Activated CD8-positive, alpha-beta memory T cell treated with anti-CD3 and anti-CD28 coated beads, Interleukin-2, amount 10 ng/mL, durations not matched to agents 7 days and 5 days (primary cell): ENCODE data around the gene EPAS1. TPM values are rescaled to one million over a fixed set of nuclear protein-coding genes. Genes with fewer than 3 reads are reported as not detected.

Source experiments
- ATAC-seq: fragments of 150-1000 bp; cut with Tn5 transposase; one replicate; pipeline ENCODE4 v1.10.0; 2021; ENCODE audit warnings: moderate library complexity
- CTCF ChIA-PET: fragments of 350-600 bp; sonication (Branson Sonifier 250); formaldehyde crosslinking; loops from one replicate; lab custom pipeline; 2021; ENCODE audit warnings: antibody characterized with exemption; lab: Charles Lee
- DNase-seq: peaks from one replicate; pipeline ENCODE4 v3.0.0-alpha.2; 2020
- H3K27ac Mint-ChIP-seq: one replicate; pipeline ENCODE4 v1.8.0; 2021; ENCODE audit warnings: mild to moderate bottlenecking, mixed read lengths
- H3K27me3 Mint-ChIP-seq: one replicate; pipeline ENCODE4 v1.8.0; 2021; ENCODE audit warnings: mixed read lengths
- H3K36me3 Mint-ChIP-seq: one replicate; pipeline ENCODE4 v1.8.0; 2021; ENCODE audit warnings: mild to moderate bottlenecking, mixed read lengths
- H3K4me1 Mint-ChIP-seq: one replicate; pipeline ENCODE4 v1.8.0; 2021; ENCODE audit warnings: mixed read lengths
- H3K4me3 Mint-ChIP-seq: one replicate; pipeline ENCODE4 v1.8.0; 2021; ENCODE audit warnings: mild to moderate bottlenecking, moderate library complexity, mixed read lengths
- H3K9me3 Mint-ChIP-seq: one replicate; pipeline ENCODE4 v1.8.0; 2022; ENCODE audit warnings: low read depth, mixed read lengths
- total RNA-seq, 2 experiments: library from RNA; stranded (reverse); gene quantifications; one replicate each; pipeline ENCODE4 v1.2.3, GENCODE V29; 2021

EPAS1 gene
- total RNA-seq, 2 experiments from 2014 or later, result 15.6 to 42.5 TPM

DNA sequence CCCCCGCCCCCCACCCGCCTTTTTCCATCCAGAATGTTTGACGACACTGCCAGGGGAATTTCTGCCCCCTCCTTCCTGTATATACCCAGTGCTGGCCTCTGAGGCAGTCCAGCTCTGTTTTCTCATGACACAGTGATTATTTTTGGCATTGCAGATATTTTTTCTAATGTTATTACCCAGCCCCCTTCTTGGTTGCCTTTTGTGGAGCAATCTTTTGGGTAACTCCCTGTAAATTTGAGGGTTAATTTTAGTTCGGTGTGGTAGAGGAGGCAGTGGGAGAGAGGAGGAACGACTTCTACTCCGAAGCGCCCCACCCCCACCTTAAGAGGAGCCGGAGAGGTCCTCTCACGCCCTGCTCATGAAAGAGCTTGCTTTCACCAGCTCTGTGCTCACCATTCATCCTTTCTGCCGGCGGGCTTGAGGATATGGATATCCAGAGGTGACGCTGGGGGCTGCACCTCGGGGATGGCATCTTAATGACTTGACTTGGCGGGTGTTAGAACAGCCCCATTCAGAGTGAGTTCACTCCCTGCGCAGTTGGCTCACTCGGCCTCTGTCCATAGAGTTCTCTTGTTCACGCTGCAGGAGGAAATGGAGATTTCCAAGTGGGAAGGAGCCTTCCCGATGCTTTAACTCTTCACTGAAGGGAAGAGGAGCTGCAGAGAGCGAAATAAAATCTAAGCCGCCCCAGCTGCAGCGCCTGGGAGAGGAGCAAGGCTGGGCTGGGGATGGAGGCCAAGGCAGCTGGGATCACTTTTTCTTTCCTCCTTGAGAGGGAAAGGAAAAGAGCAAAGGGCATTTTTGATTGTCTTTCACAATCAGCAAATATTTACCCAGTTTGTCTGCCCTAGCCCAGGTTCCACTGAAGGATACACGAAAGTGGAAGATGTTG lies 38.4 kb downstream of the EPAS1 start:
- no peak overlapping the region for H3K4me3 Mint-ChIP-seq
- CTCF ChIA-PET, result interaction anchor here (1.4 kb wide), 1 partner anchor 14 kb away, joined by 4 read pairs; no protein-coding TSS in a partner anchor
- no peak overlapping the region for H3K27ac Mint-ChIP-seq
- H3K9me3 Mint-ChIP-seq, result no peaks in the 10 kb centered on the region
- H3K27me3 Mint-ChIP-seq, result peaks cover 12% of the 10 kb centered on the region
- ATAC-seq (no peak), DNase-seq (no peak)
- H3K4me1 Mint-ChIP-seq, result peaks cover 14% of the 10 kb centered on the region
- no peaks in the 10 kb centered on the region for H3K36me3 Mint-ChIP-seq

DNA sequence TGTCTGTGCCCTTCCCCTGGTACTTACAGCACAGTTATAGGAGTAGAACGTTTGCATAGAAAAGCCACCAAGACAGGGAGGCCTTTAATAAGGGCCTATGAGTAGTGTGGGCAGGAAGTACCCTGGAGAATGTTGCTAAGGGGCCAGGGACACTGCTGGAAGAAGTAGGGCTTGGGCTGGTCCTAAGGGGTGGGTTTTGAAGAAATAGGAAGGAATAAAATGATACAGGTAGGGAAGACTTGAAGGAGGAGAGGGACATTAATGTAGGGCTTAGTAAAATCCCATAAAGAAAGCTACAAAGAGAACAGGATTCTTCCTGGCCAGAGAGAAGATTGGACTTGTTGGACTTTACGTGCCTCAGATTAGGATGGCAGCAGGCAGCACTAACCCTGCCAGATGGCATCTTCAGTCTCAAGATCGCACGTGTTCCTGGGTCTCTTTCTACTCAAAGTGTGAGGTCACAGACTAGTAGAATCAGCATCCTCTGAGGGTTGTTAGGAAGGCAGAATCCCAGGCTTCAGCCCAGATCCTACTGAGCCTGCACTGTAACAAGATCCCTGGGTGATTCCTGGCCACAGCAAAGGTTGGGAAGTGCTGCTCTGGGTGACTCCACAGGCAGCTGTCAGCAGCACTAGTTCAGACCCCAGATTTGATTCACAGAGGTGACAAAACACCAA lies 39.2 kb downstream of the EPAS1 start:
- H3K27me3 Mint-ChIP-seq, result peaks cover 12% of the 10 kb centered on the region
- H3K4me1 Mint-ChIP-seq, result peaks cover 16% of the 10 kb centered on the region
- ATAC-seq, result no peak
- H3K36me3 Mint-ChIP-seq, result no peaks in the 10 kb centered on the region
- H3K27ac Mint-ChIP-seq, result no peak overlapping the region
- no peaks in the 10 kb centered on the region for H3K9me3 Mint-ChIP-seq
- H3K4me3 Mint-ChIP-seq, result no peak overlapping the region
- CTCF ChIA-PET, result interaction anchor here (1.4 kb wide), 2 partner anchors 14 to 27 kb away, joined by 4 to 5 read pairs; no protein-coding TSS in a partner anchor
- no peak for DNase-seq

DNA sequence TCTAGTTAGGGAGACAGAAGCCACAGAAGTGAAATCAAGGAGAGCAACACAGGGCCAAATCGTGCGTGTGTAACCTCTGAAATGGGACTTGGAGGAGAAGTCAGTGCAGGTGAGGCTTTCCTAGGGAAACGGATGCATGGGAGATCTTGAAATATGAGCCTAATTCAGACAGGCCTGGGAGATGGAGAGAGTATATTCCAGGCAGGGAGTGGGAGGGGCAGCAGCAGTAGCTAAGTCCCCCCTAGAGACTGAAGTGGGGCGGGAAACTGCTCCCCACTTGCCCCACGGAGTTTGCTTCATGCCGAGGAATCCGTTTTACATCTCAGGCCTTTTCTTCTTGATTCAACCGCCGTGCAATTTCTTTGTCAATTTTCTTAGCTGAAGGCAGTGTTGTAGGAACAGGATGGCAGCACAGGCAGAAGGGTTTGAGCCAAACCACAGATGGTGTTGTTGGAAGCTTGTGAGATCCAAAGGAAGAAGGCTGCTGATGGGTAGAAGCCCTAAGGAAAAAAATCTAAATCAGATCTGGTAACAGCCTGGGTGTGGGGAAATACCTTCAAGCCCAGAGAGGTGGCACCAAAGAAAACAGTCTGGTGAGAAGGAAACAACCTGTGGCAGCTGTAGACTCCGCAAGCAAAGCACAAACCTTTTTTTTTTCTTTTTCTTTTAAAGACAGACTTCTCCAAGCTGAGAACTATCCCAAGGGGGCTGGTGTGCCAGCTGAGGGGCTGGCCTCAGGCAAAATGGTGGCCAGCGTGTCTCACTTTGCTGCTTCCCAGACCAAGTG lies 40.2 kb downstream of the EPAS1 start:
- ATAC-seq (no peak), DNase-seq (no peak)
- Mint-ChIP-seq H3K4me1 (peaks cover 15% of the 10 kb centered on the region), H3K9me3 (no peaks in the 10 kb centered on the region), H3K27ac (no peak overlapping the region), H3K27me3 (peaks cover 12% of the 10 kb centered on the region), H3K36me3 (no peaks in the 10 kb centered on the region), H3K4me3 (no peak overlapping the region)
- CTCF ChIA-PET, result interaction anchor here (1.4 kb wide), 1 partner anchor 26 kb away, joined by 5 read pairs; no protein-coding TSS in a partner anchor

DNA sequence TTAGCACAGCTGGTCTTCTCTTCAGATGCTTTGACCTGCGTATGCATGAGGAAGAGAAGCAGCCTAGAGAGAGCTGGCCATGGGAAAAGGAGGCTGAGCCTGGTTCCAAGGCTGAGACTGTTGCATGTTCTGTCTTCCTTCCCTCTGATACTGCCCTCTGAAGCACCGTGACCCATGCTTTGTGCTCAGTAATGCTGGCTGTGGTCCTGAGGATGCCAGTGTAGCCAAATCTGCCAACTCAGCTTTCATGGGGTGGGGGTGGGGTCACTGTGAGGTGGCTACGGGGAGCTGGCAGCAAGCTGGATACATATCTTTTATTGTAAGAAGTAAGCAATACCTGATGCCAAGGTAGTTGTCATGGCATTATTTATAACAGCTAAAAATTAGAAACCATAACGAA lies 41.5 kb downstream of the EPAS1 start:
- H3K36me3 Mint-ChIP-seq, result no peaks in the 10 kb centered on the region
- no peak for ATAC-seq
- peaks cover 6% of the 10 kb centered on the region for H3K27me3 Mint-ChIP-seq
- CTCF ChIA-PET, result interaction anchor here (0.8 to 1.6 kb wide), 4 partner anchors 9 to 275 kb away, joined by 3 read pairs; no protein-coding TSS in a partner anchor
- H3K9me3 Mint-ChIP-seq, result no peaks in the 10 kb centered on the region
- peaks cover 11% of the 10 kb centered on the region for H3K4me1 Mint-ChIP-seq
- no peak for DNase-seq
- no peak overlapping the region for H3K4me3 Mint-ChIP-seq
- H3K27ac Mint-ChIP-seq, result no peak overlapping the region

DNA sequence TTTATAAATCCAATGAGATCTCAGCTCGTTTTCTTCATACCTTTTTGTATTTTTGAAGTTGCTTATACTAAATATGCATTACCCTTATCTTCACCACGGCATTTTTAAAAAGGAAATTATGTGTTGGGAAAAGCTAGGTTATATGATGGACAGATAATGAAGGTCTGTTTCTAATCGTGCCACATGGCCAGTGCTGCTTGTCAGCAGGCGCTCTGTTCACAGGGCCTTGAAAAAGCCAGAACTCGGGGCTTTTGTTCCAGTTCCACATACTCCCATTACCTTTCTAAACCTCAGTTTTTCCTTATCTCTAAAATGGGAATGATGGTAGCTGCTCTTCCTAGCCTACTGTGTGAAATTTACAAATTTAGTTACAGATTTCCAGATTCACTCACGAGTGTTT lies 42.0 kb downstream of the EPAS1 start:
- CTCF ChIA-PET, result interaction anchor here (0.8 to 1.7 kb wide), 5 partner anchors 10 to 276 kb away, joined by 3 to 5 read pairs (median 3); no protein-coding TSS in a partner anchor
- Mint-ChIP-seq H3K4me1 (peaks cover 10% of the 10 kb centered on the region), H3K27me3 (peaks cover 6% of the 10 kb centered on the region), H3K4me3 (no peak overlapping the region), H3K9me3 (no peaks in the 10 kb centered on the region), H3K36me3 (no peaks in the 10 kb centered on the region), H3K27ac (no peak overlapping the region)
- ATAC-seq (no peak), DNase-seq (no peak)

GRCh38 chr2:46339676-46340459 lies 42.7 kb downstream of the EPAS1 start:
- H3K9me3 Mint-ChIP-seq, result no peaks in the 10 kb centered on the region
- H3K4me3 Mint-ChIP-seq, result no peak overlapping the region
- peaks cover 6% of the 10 kb centered on the region for H3K27me3 Mint-ChIP-seq
- no peaks in the 10 kb centered on the region for H3K36me3 Mint-ChIP-seq
- ATAC-seq, result no peak
- peaks cover 6% of the 10 kb centered on the region for H3K4me1 Mint-ChIP-seq
- H3K27ac Mint-ChIP-seq, result no peak overlapping the region
- DNase-seq, result no peak
- CTCF ChIA-PET, result interaction anchor here (1.6 to 1.7 kb wide), 2 partner anchors 26 to 32 kb away, joined by 3 to 5 read pairs; no protein-coding TSS in a partner anchor

GRCh38 chr2:46340740-46341420 lies 43.7 kb downstream of the EPAS1 start:
- Mint-ChIP-seq H3K9me3 (no peaks in the 10 kb centered on the region), H3K4me1 (peaks cover 6% of the 10 kb centered on the region), H3K27ac (no peak overlapping the region), H3K4me3 (no peak overlapping the region), H3K36me3 (no peaks in the 10 kb centered on the region), H3K27me3 (peaks cover 6% of the 10 kb centered on the region)
- ATAC-seq (no peak), DNase-seq (no peak)
- CTCF ChIA-PET, result interaction anchor here (1.7 to 2.0 kb wide), 2 partner anchors 16 to 25 kb away, joined by 5 to 7 read pairs; no protein-coding TSS in a partner anchor

GRCh38 chr2:46342566-46343315 lies 45.5 kb downstream of the EPAS1 start:
- CTCF ChIA-PET, result interaction anchor here (1.4 to 2.0 kb wide), 2 partner anchors 14 to 19 kb away, joined by 4 to 7 read pairs; no protein-coding TSS in a partner anchor
- no peaks in the 10 kb centered on the region for H3K27me3 Mint-ChIP-seq

DNA sequence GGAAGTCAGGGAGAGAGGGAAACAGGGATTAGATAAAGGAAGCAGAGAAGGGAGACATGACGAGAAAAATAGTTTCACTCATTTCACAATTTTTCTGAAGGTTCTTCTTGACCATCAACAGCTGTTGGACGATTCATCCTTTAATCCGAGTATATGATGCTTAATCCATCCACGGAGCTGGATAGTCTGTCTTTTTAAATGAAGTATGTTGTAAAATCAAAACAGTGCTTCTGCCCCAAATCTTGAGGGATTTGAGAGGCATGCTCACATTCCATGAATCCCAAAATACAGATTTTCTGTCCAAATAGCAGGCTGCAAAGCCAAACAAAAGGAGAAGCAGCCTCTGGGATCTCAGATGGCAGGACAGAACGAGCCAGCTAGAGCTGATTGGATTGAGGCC lies 47.5 kb downstream of the EPAS1 start:
- Mint-ChIP-seq H3K4me3 (no peak overlapping the region), H3K27me3 (no peaks in the 10 kb centered on the region), H3K27ac (no peak overlapping the region), H3K4me1 (peaks cover 17% of the 10 kb centered on the region), H3K9me3 (no peaks in the 10 kb centered on the region), H3K36me3 (no peaks in the 10 kb centered on the region)
- no peak for ATAC-seq
- CTCF ChIA-PET, result interaction anchor here (1.4 kb wide), 1 partner anchor 19 kb away, joined by 3 read pairs; no protein-coding TSS in a partner anchor
- no peak for DNase-seq

More at GRCh38 chr2:46342566-46343315, 45.5 kb downstream of the EPAS1 start:
- Mint-ChIP-seq H3K36me3 (no peaks in the 10 kb centered on the region), H3K4me1 (peaks cover 7% of the 10 kb centered on the region), H3K4me3 (no peak overlapping the region), H3K9me3 (no peaks in the 10 kb centered on the region), H3K27ac (no peak overlapping the region)
- no peak for DNase-seq
- no peak for ATAC-seq

GRCh38 chr2:46345775-46346174 lies 48.6 kb downstream of the EPAS1 start:
- CTCF ChIA-PET, result interaction anchor here (1.4 kb wide), 2 partner anchors 18 to 567 kb away, joined by 3 read pairs; no protein-coding TSS in a partner anchor
- Mint-ChIP-seq H3K4me3 (no peak overlapping the region), H3K27me3 (no peaks in the 10 kb centered on the region), H3K4me1 (peaks cover 25% of the 10 kb centered on the region), H3K27ac (no peak overlapping the region), H3K9me3 (no peaks in the 10 kb centered on the region), H3K36me3 (peaks cover 2% of the 10 kb centered on the region)
- ATAC-seq (no peak), DNase-seq (no peak)

DNA sequence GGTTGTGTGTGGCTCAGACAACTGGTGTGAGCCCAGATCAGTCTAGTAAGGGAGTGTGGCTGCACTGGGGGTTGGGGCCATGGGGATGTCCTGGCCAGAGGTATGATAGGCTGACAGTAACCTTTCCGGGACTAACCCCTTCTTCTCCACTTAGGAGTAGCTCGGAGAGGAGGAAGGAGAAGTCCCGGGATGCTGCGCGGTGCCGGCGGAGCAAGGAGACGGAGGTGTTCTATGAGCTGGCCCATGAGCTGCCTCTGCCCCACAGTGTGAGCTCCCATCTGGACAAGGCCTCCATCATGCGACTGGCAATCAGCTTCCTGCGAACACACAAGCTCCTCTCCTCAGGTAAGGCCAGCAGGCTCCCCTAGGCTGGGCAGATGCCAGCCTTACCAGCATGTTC lies 49.5 kb downstream of the EPAS1 start:
- H3K4me1 Mint-ChIP-seq, result peaks cover 33% of the 10 kb centered on the region
- no peaks in the 10 kb centered on the region for H3K9me3 Mint-ChIP-seq
- H3K27ac Mint-ChIP-seq, result no peak overlapping the region
- no peak for DNase-seq
- no peak for ATAC-seq
- CTCF ChIA-PET, result interaction anchor here (1.4 kb wide), 1 partner anchor 568 kb away, joined by 3 read pairs; no protein-coding TSS in a partner anchor
- H3K27me3 Mint-ChIP-seq, result no peaks in the 10 kb centered on the region
- no peak overlapping the region for H3K4me3 Mint-ChIP-seq
- peaks cover 5% of the 10 kb centered on the region for H3K36me3 Mint-ChIP-seq
